K562 (cell line): ENCODE results near the gene ZNF780A. TPM values are rescaled to one million over a fixed set of nuclear protein-coding genes. Genes with fewer than 3 reads are reported as not detected.
A peak's percentile ranks its signal among the peaks of the same experiment; 100 is the strongest.

ENCODE experiments used
- CCNT2 ChIP-seq: IDR thresholded peaks from 2 replicates; pipeline ENCODE4 v1.6.1; 2011; ENCODE audit warnings: borderline replicate concordance, low read depth, mild to moderate bottlenecking, moderate library complexity, mixed read lengths, low read length; ENCODE audit not compliant: insufficient read length; ENCODE audit errors: extremely low read depth
- E2F4 ChIP-seq: sonication (generic); formaldehyde crosslinking; IDR thresholded peaks from 2 replicates; pipeline ENCODE4 v1.8.0; 2022; ENCODE audit warnings: mild to moderate bottlenecking, low read depth, missing genetic modification reagents
- E2F8 ChIP-seq: fragments of 450-650 bp; IDR thresholded peaks from 2 replicates; pipeline ENCODE4 v1.7.1; 2018; ENCODE audit warnings: mild to moderate bottlenecking, low read depth; ENCODE audit not compliant: partially characterized antibody
- ELF2 ChIP-seq: fragments of 250-450 bp; sonication (Bioruptor Pico); IDR thresholded peaks from 2 replicates; pipeline ENCODE4 v1.5.0; 2021; ENCODE audit warnings: mild to moderate bottlenecking
- HDAC2 ChIP-seq: fragments of 450-650 bp; IDR thresholded peaks from 2 replicates; pipeline ENCODE4 v1.6.1; 2016; ENCODE audit warnings: mild to moderate bottlenecking
- KLF13 ChIP-seq: fragments of 450-650 bp; IDR thresholded peaks from 2 replicates; pipeline ENCODE4 v1.6.1; 2016; ENCODE audit warnings: missing genetic modification characterization, low read depth, mild to moderate bottlenecking, missing compliant biosample characterization, moderate library complexity, borderline replicate concordance
- KLF16 ChIP-seq: IDR thresholded peaks from 2 replicates; pipeline ENCODE4 v1.6.1; 2016; ENCODE audit warnings: antibody characterized with exemption
- L3MBTL2 ChIP-seq: fragments of 450-650 bp; IDR thresholded peaks from 2 replicates; pipeline ENCODE4 v1.6.1; 2016; ENCODE audit warnings: mild to moderate bottlenecking, moderate library complexity
- MEIS2 ChIP-seq: fragments of 450-650 bp; IDR thresholded peaks from 2 replicates; pipeline ENCODE4 v1.6.1; 2014; ENCODE audit warnings: mild to moderate bottlenecking; ENCODE audit not compliant: partially characterized antibody
- PRDM10 ChIP-seq: fragments of 450-650 bp; IDR thresholded peaks from 2 replicates; pipeline ENCODE4 v1.6.1; 2018; ENCODE audit not compliant: partially characterized antibody
- RBM15 ChIP-seq: fragments of 200-400 bp; formaldehyde crosslinking; IDR thresholded peaks from 2 replicates; pipeline ENCODE4 v1.6.1; 2018; ENCODE audit warnings: mild to moderate bottlenecking, low read length, moderate library complexity; ENCODE audit not compliant: insufficient read depth
- RNF2 ChIP-seq: sonication (generic); IDR thresholded peaks from 2 replicates; pipeline ENCODE4 v1.6.1; 2016
- SREBF2 ChIP-seq: sonication (generic); formaldehyde crosslinking; IDR thresholded peaks from 2 replicates; pipeline ENCODE4 v1.4.0; 2020; ENCODE audit warnings: mild to moderate bottlenecking, missing genetic modification reagents
- TAF7 ChIP-seq: fragments of 450-650 bp; IDR thresholded peaks from 2 replicates; pipeline ENCODE4 v1.6.1; 2016; ENCODE audit warnings: missing genetic modification characterization, missing compliant biosample characterization
- THAP7 ChIP-seq: fragments of 250-450 bp; sonication (Bioruptor Pico); IDR thresholded peaks from 2 replicates; pipeline ENCODE4 v1.5.0; 2021
- ZNF316 ChIP-seq: fragments of 450-650 bp; IDR thresholded peaks from 2 replicates; pipeline ENCODE4 v1.6.1; 2016
- ZNF324 ChIP-seq: fragments of 250-450 bp; sonication (Bioruptor Pico); IDR thresholded peaks from 2 replicates; pipeline ENCODE4 v1.4.0; 2020; ENCODE audit warnings: mild to moderate bottlenecking
- ZNF785 ChIP-seq: fragments of 250-450 bp; sonication (Bioruptor Pico); IDR thresholded peaks from 2 replicates; pipeline ENCODE4 v1.4.0; 2020; ENCODE audit warnings: mild to moderate bottlenecking
- polyA plus RNA-seq, 8 experiments: library from polyadenylated mRNA; depleted of rRNA in 4 of 8; stranded (reverse) in 5 of 8; unstranded in 3 of 8; fragments of >200 nt; fragmentation: Nextera tagmentation in 2 of 8; fragmentation: Illumina TruSeq in 1 of 8; extraction: Ambion mirVana in 2 of 8; extraction: Trizol in 1 of 8; gene quantifications; 2 replicates each; pipeline versions ENCODE4 v1.2.1 to v1.2.3, GENCODE V29; 2011 to 2014; ENCODE audit warnings: inconsistent platforms in 1 of 8, missing spikeins in 1 of 8
- total RNA-seq, 7 experiments: library from RNA; depleted of rRNA in 6 of 7; stranded (reverse); fragments of >200 nt in 6 of 7; fragmentation: Illumina TruSeq in 2 of 7; extraction: Trizol in 2 of 7; gene quantifications; 2 replicates each; pipeline versions ENCODE4 v1.2.1 to v1.2.3, GENCODE V29; 2011 to 2021; ENCODE audit warnings: low replicate concordance in 1 of 7

ZNF780A gene
- total and polyA plus RNA-seq, 9 of the 15 experiments (the other 6 are each of a cell fraction or from before 2014, with no cell fraction given): 11.7 to 36.1 (median 25.8) TPM

GRCh38 chr19:40090241-40091204 is at the start of gene ZNF780A (continued):
- TF ChIP-seq RBM15 (no peak), ELF2 (CRISPR knock-in tag) (peak; percentile 77), RNF2 (0 out of 2 replicates have a peak, but pooled peaks have one; percentile 24), CCNT2 (peak; percentile 18), KLF13 (tag) (no peak), ZNF785 (CRISPR knock-in tag) (no peak), SREBF2 (CRISPR knock-in tag) (no peak), TAF7 (tag) (peak; percentile 87), PRDM10 (no peak), THAP7 (0 out of 2 replicates have a peak, but pooled peaks have one; percentile 45), E2F8 (peak; percentile 49), HDAC2 (peak; percentile 70; the same call in 1 of the 2 replicates), ZNF324 (CRISPR knock-in tag) (no peak), L3MBTL2 (peak; percentile 64), MEIS2 (peak; percentile 47), E2F4 (CRISPR knock-in tag) (0 out of 2 replicates have a peak, but pooled peaks have one; percentile 37), ZNF316 (0 out of 2 replicates have a peak, but pooled peaks have one; percentile 11), KLF16 (no peak)
